K562 (cell line): ENCODE measurements around the gene SCAMP1.

Experiments used
- EZH2 ChIP-seq: IDR thresholded peaks from 2 replicates; pipeline ENCODE4 v1.6.1; 2012; ENCODE audit warnings: low read depth, mild to moderate bottlenecking, inconsistent platforms, low read length, borderline replicate concordance
- HCFC1 ChIP-seq: IDR thresholded peaks from 2 replicates; pipeline ENCODE4 v1.6.1; 2012; ENCODE audit warnings: low read depth, low read length, improper control_type of control experiment
- KDM1A ChIP-seq, 2 experiments: fragments of 450-650 bp; IDR thresholded peaks; 2 replicates each; pipeline ENCODE4 v1.6.1; 2016; ENCODE audit warnings: mild to moderate bottlenecking in 2 of 2
- MTA1 ChIP-seq: fragments of 450-650 bp; IDR thresholded peaks from 2 replicates; pipeline ENCODE4 v1.6.1; 2017; ENCODE audit warnings: borderline replicate concordance
- POLR2A ChIP-seq: fragments of 450-650 bp; conservative IDR thresholded peaks from 2 replicates; pipeline ENCODE4 v1.6.1; 2016
- PTBP1 ChIP-seq: fragments of 200-400 bp; formaldehyde crosslinking; IDR thresholded peaks from 2 replicates; pipeline ENCODE4 v1.6.1; 2017; ENCODE audit warnings: low read depth, low read length
- TFAP4 ChIP-seq: sonication (generic); formaldehyde crosslinking; IDR thresholded peaks from 2 replicates; pipeline ENCODE4 v1.8.0; 2022; ENCODE audit warnings: missing genetic modification reagents, mild to moderate bottlenecking, moderate library complexity, borderline replicate concordance
- ZFX ChIP-seq: sonication (generic); formaldehyde crosslinking; IDR thresholded peaks from 2 replicates; pipeline ENCODE4 v1.8.0; 2022; ENCODE audit warnings: mild to moderate bottlenecking, missing genetic modification reagents, moderate library complexity
- TF ChIP-seq, protein P1 (sequence below): fragments of 250-450 bp; sonication (Bioruptor Pico); IDR thresholded peaks from 2 replicates; pipeline ENCODE4 v1.8.0; 2021; ENCODE audit warnings: mild to moderate bottlenecking, moderate library complexity

DNA sequence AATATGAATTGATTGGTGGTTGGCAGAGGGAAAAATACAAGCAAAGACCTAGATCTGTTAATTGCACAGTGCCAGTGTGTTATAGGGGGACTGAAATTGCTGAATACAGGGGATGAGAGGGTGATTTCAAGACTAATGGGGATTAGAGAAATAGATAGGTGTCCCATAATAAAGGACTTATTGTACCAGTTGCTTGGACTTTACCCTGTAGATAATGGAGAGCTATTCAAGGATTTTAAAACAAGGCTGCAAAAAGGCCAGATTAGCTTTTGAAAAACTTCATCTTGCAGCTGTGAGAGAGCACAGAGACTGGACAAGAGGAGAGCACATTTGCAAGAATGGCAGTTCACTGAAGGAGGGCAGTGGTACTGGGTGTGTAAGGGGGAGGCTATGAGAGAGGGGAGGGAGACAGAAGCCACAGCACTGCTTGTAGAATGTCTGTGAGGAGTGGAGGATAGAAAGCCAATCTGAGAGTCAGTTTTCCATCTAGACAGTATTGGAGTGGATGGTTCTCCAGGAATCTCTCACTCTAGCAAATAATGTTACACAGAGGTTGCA is 28.8 kb upstream of the SCAMP1 start:
- no peak for TF ChIP-seq KDM1A (IDR thresholded peaks at IDR 0.05)
- TF ChIP-seq POLR2A, result no peak
- TF ChIP-seq PTBP1, result no peak
- TF ChIP-seq HCFC1, result no peak
- no peak for TF ChIP-seq ZFX (CRISPR knock-in tag)
- TF ChIP-seq, protein P1, sequence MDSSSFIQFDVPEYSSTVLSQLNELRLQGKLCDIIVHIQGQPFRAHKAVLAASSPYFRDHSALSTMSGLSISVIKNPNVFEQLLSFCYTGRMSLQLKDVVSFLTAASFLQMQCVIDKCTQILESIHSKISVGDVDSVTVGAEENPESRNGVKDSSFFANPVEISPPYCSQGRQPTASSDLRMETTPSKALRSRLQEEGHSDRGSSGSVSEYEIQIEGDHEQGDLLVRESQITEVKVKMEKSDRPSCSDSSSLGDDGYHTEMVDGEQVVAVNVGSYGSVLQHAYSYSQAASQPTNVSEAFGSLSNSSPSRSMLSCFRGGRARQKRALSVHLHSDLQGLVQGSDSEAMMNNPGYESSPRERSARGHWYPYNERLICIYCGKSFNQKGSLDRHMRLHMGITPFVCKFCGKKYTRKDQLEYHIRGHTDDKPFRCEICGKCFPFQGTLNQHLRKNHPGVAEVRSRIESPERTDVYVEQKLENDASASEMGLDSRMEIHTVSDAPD (CRISPR knock-in tag), result no peak
- TF ChIP-seq EZH2, result no peak
- no peak for TF ChIP-seq TFAP4 (CRISPR knock-in tag)
- TF ChIP-seq MTA1, result no peak
